NCI-H2081 treated with DMSO at 0.1 percent for 48 hours (cell line): Measurements from ENCODE around the gene SDR42E2.
"Not testable (repeated sequence)": the region's sequence is repeated elsewhere in the genome, so short reads cannot be mapped to it uniquely, and the experiment has no call there.

Experiments used
- DNase-seq: peaks from one replicate; lab custom pipeline; 2025; lab: John Stamatoyannopoulos, UW

The SDR42E2 gene

DNA sequence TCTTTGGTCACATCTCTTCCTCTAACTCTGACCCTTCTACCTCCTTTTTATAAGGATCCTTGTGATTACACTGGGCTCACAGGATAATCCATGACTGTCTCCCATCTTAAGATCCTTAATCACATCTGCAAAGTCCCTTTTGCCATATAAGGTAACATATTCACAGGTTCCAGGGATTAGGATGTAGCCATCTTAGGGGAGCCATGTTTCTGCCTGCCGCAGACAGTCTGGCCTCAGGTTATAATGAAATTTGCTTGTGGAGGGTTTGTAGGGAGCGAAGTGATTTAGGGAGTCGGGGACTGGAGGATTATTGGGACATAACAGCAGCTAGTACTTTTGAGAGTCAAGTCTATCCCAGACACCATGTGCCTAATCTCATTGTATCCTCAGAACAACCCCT is 51.5 kb downstream of the SDR42E2 start:
- DNase-seq = no peak

GRCh38 chr16:22214402-22214801 is 52.1 kb downstream of the SDR42E2 start:
- DNase-seq = no peak

DNA sequence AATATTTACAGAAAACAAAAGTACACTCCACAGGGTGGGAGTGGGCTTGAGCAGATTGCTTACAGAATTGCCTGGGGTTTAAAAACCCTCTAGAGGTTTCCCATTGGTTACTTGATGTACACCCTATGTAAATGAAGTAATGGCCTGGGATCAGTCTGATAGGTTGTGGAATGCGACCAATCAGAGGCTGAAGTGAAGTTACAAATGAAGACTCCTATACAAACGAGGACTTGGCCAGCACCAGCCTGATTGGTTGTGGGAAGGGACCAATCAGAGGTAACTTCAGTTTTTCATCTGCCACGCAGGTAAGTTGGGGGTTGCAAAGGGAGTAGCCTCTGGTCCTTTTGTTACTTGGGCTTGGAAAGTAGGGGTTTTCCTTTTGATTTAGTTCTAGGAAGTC is 52.6 kb downstream of the SDR42E2 start:
- no peak for DNase-seq

GRCh38 chr16:22216191-22216831 is 54.0 kb downstream of the SDR42E2 start:
- no peak for DNase-seq

DNA sequence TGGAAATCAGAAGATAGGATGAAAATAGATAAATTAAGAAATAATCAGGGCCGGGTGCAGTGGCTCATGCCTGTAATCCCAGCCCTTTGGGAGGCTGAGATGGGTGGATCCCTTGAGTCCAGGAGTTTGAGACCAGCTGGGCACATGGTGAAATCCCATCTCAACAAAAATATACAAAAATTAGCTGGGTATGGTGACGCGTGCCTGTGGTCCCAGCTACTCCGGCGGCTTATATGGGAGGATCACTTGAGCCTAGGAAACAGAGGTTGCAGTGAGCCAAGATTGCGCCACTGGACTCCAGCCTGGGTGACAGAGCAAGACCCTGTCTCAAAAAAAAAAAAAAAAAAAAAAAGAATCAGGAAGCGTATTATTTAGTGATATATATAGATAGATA is 54.5 kb downstream of the SDR42E2 start:
- DNase-seq = not testable (repeated sequence)

DNA sequence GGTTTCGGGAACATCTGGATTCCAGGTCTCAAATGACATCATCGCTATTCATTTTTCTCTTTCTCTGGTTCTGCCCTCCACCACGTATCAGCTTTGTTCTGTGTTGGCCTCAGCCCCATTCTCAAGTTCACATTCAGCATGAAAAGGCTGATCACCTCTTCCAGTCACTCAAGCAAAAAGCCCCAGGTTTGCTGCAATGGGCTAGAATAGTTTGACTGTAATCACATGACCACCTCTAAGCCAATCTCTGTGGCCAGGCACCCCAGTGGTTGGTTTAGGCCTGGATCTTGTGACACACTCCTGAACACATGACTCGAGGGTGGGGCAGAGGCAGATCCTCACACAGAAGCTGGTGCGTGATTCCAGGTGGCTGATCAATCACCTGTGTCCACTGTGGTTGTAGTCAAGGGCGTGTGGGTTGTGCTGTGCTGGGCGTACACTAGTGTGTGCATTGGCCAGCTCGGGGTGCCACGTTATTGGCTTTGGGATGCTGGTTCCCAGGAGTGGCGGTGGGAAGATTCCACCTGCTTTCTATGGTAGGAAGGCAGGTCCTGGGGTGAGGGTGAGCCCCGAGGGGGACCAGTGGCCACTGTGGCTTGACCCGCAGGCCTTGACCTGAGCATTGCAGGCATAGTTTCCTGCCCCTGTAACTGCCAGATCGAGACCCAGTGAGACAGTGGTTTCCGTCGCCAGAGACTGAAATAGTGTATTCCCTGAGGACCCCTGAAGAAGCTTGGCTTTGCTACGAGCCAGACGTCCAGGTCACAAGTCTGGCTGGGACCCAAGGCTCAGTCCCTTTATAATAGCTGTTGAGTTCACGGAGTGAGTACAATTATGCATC is 55.8 kb downstream of the SDR42E2 start:
- DNase-seq = no peak

GRCh38 chr16:22219389-22220068 is 57.2 kb downstream of the SDR42E2 start:
- no peak for DNase-seq

- no peak for DNase-seq
These were observed 57.7 kb downstream of the SDR42E2 start for GRCh38 chr16:22220069-22220440.

DNA sequence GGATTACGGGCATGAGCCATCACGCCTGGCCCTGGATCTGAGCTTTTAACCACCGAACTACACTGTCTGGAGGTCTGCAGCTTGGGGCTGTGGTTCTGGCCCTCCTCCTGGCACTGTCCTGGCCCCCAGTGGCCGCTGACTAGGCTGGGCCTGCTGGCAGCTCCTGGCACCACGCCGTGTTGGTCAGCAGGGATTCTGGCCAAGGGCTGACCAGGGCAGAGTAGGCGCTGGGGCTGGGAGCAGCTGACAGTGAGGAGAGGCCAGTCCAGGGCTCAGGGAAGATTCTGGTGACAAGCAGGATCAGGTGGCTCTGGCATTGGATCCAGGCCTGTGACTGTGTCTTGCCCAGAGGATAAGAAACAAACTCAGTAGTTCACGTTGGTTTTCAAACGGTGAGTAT is 58.4 kb downstream of the SDR42E2 start:
- DNase-seq = no peak

DNA sequence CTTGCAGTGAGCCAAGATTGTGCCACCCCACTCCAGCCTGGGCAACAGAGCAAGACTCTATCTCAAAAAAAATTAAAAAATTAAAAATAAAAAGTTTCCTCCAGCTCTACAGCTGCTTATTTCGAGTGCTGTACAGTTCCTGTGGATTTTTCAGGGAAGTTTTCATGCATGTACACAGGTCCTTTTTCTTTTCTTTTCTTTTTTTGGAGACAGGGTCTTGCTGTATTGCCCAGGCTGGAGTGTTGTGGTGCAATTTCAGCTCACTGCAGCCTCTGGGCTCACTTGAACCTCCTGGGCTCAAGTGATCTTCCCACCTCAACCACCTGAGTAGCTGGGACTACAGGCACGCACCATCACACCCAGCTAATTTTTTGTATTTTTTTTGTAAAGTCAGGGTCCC is 59.7 kb downstream of the SDR42E2 start:
- DNase-seq = no peak

DNA sequence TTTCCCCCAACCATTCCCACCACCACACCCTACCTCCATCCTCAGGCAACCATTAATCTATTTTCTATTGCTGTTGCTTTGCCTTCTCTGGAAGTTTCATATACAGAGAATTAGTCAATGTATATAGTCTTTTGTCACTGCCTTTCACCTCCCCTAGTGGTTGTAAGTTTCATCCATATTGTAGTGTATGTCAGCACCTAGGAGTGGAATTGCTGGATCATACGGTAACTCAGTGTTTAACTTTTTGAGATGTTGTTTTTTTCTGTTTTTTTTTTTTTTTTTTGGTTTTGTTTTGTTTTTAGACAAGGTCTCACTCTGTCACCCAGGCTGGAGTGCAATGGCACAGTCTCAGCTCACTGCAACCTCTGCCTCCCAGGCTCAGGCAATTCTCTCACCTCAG is 60.7 kb downstream of the SDR42E2 start:
- DNase-seq = no peak

- DNase-seq = no peak
These were observed 62.8 kb downstream of the SDR42E2 start for GRCh38 chr16:22225060-22225459.

GRCh38 chr16:22229889-22230288 is 67.6 kb downstream of the SDR42E2 start:
- DNase-seq = no peak

DNA sequence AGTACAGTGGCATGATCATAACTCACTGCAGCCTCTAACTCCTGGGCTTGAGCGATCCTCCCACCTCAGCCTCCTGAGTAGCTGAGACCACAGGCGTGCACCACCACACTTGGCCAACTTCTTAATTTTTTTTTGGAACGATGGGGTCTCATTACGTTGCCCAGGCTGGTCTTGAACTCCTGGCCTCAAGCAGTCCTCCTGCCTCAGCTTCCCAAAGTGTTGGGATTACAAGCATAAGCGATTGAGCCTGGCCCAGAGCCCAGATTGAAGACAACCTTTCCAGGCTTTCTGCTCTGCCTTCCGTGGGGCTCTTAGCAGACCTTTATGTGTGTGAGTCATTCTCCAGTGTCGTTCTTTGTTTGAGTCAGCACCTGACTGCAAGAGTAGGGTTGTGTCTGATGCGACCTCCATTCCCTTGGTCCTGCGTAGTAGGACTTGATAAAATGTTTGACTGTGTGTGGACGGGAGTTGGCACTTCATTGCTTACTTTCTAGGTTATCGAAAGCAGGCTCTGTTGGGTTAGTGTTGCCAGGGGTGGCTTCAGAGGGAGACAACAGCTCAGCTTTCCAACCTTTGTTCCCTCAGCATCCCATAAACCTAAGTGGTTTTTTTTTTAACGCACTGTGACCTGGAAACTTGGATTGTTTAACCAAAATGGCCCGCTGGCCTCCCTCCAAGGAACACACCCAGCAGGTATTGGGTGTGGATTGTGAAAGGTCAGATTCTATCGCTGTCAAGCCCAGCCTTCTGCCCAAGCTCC is 70.2 kb downstream of the SDR42E2 start:
- DNase-seq = no peak

DNA sequence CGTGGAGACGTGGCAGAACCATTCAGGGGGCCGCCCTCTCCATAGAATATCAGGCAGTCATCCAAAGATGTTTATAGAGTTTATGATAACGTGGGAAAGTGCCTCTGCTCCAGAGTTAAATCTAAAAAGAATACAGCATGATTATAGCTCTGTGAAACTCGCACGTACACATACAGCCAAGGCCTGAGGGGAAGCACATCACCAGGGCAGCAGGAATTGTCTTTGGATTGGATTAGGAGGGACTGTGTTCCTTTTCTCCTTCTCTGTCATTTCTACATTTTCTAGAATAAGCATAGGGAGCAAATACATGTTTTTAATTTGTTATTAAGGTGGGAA is 70.7 kb downstream of the SDR42E2 start:
- DNase-seq = no peak

- DNase-seq = no peak
These were observed 73.8 kb downstream of the SDR42E2 start for GRCh38 chr16:22235839-22236745.

GRCh38 chr16:22239131-22239805 is 77.0 kb downstream of the SDR42E2 start:
- DNase-seq = no peak

GRCh38 chr16:22240023-22240710 is 77.9 kb downstream of the SDR42E2 start:
- DNase-seq = no peak
